Mucosa of rectum (tissue), 2 donors: ENCODE data around the gene EXOSC7.
A peak's percentile ranks its signal among the peaks of the same experiment; 100 is the strongest.

ENCODE experiments used
- H3K27ac ChIP-seq, 2 donors: one replicate each; pipeline ENCODE4 v1.7.0; 2013; ENCODE audit warnings: inconsistent platforms in 2 of 2, low read depth in 2 of 2, low read length in 2 of 2
- H3K27me3 ChIP-seq, 2 donors: one replicate each; pipeline ENCODE4 v1.7.0; 2013; ENCODE audit warnings: low read length in 2 of 2; ENCODE audit not compliant: control insufficient read depth in 2 of 2, insufficient read depth in 2 of 2
- H3K36me3 ChIP-seq, 2 donors: one replicate each; pipeline ENCODE4 v1.7.0; 2013; ENCODE audit warnings: low read length in 2 of 2; ENCODE audit not compliant: control insufficient read depth in 2 of 2, insufficient read depth in 2 of 2
- H3K4me1 ChIP-seq, 2 donors: one replicate each; pipeline ENCODE4 v1.7.0; 2013; ENCODE audit warnings: low read length in 2 of 2, mild to moderate bottlenecking in 1 of 2; ENCODE audit not compliant: control insufficient read depth in 2 of 2, insufficient read depth in 2 of 2
- H3K4me3 ChIP-seq, 2 donors: one replicate each; pipeline ENCODE4 v1.7.0; 2013; ENCODE audit warnings: low read length in 2 of 2
- H3K9ac ChIP-seq, 2 donors: one replicate each; pipeline ENCODE4 v1.7.0; 2013; ENCODE audit warnings: low read length in 2 of 2, low read depth in 1 of 2, mild to moderate bottlenecking in 1 of 2
- H3K9me3 ChIP-seq, 2 donors: one replicate each; pipeline ENCODE4 v1.7.0; 2013; ENCODE audit warnings: low read length in 2 of 2; ENCODE audit not compliant: control insufficient read depth in 2 of 2
- donor health status: healthy.
- donor health status: Normal muscosa, but diverticular disease.

Gene EXOSC7

GRCh38 chr3:44976002-44976815 lies at the start of gene EXOSC7, which contains the start of gene ZDHHC3:
Gene EXOSC7 (plus strand): TSS chr3:44976244. CDS start chr3:44976278, 34 bp downstream.
Gene ZDHHC3 (minus strand): TSS chr3:44976174. CDS start chr3:44959436, 16,738 bp downstream.
- Histone ChIP-seq H3K9me3 (no peaks in the 10 kb centered on the region), H3K4me3 (peak within 1 kb of the TSS; percentile 95 to 98), H3K27ac (peak within 1 kb of the TSS; percentile 92 to 94), H3K9ac (peak within 1 kb of the TSS; percentile 89 to 96), H3K4me1 (peaks cover 17 to 33% of the 10 kb centered on the region in 2 donors), H3K27me3 (no peaks in the 10 kb centered on the region), H3K36me3 (no peaks in the 10 kb centered on the region)

DNA sequence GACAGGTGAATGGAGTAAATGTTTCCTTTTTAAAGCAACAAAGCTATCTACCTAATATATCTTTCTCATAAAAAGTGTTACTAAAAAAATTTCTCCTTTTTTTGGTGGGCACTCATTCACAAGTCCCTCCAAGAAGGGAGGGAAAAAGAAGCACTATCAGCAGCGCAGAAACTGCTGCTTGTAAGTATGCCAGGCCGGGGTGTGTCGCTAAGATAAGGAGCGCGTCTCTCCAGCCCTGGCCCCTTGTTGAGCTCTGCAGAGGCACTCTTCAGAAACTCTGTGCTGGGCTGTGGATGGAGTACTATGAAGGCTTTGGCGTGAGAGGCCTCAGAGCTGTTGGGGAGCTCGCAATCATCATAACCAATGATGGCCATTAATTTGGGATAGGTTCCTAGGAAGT lies 49.1 kb upstream of the EXOSC7 start:
- Histone ChIP-seq H3K4me3 (no peak overlapping the region), H3K4me1 (no peaks in the 10 kb centered on the region)

DNA sequence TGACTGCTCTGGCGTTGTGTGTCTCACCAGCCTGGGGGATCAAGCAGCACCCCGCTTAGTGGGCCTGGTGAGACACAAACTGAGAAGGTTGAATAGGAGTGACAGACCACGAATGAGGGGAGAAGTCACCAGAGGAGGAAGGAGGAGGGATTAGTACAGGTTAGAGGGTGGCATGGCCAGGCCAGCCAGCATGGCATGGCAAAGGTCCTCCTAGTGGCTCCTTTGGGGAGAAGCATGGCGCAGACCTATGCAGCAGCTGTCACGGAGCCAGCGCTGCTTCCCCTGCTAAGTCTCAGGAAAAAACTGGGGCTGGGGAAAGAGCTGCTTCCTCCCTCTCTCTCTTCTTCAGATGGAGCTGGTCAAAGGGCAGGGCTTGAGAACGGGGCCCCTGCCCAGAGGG lies 48.7 kb upstream of the EXOSC7 start:
- Histone ChIP-seq H3K36me3 (peaks cover 40 to 85% of the 10 kb centered on the region in 2 donors), H3K4me1 (no peaks in the 10 kb centered on the region), H3K9ac (no peak overlapping the region), H3K27ac (no peak overlapping the region), H3K4me3 (no peak overlapping the region), H3K9me3 (no peaks in the 10 kb centered on the region), H3K27me3 (no peaks in the 10 kb centered on the region)

More for the DNA sequence above, 49.1 kb upstream of the EXOSC7 start:
- Histone ChIP-seq H3K9me3 (no peaks in the 10 kb centered on the region), H3K36me3 (peaks cover 40 to 85% of the 10 kb centered on the region in 2 donors), H3K27me3 (no peaks in the 10 kb centered on the region), H3K9ac (no peak overlapping the region), H3K27ac (no peak overlapping the region)

GRCh38 chr3:44929782-44930181 lies 46.3 kb upstream of the EXOSC7 start:
- H3K4me1 ChIP-seq: no peaks in the 10 kb centered on the region
- peaks cover 50 to 88% of the 10 kb centered on the region in 2 donors for H3K36me3 ChIP-seq
- no peak overlapping the region for H3K4me3 ChIP-seq
- no peaks in the 10 kb centered on the region for H3K9me3 ChIP-seq
- no peaks in the 10 kb centered on the region for H3K27me3 ChIP-seq
- no peak overlapping the region for H3K27ac ChIP-seq
- no peak overlapping the region for H3K9ac ChIP-seq

GRCh38 chr3:44930911-44931310 lies 45.1 kb upstream of the EXOSC7 start:
- H3K4me1 ChIP-seq: no peaks in the 10 kb centered on the region
- no peak overlapping the region for H3K4me3 ChIP-seq
- no peaks in the 10 kb centered on the region for H3K9me3 ChIP-seq
- H3K27me3 ChIP-seq: no peaks in the 10 kb centered on the region
- no peak overlapping the region for H3K27ac ChIP-seq
- H3K9ac ChIP-seq: no peak overlapping the region
- H3K36me3 ChIP-seq: peaks cover 50 to 84% of the 10 kb centered on the region in 2 donors

- Histone ChIP-seq H3K9me3 (no peaks in the 10 kb centered on the region), H3K4me3 (no peak overlapping the region), H3K27me3 (no peaks in the 10 kb centered on the region), H3K9ac (no peak overlapping the region), H3K27ac (no peak overlapping the region), H3K36me3 (peaks cover 49 to 75% of the 10 kb centered on the region in 2 donors), H3K4me1 (no peaks in the 10 kb centered on the region)
These were observed 44.3 kb upstream of the EXOSC7 start for GRCh38 chr3:44931791-44932190.

DNA sequence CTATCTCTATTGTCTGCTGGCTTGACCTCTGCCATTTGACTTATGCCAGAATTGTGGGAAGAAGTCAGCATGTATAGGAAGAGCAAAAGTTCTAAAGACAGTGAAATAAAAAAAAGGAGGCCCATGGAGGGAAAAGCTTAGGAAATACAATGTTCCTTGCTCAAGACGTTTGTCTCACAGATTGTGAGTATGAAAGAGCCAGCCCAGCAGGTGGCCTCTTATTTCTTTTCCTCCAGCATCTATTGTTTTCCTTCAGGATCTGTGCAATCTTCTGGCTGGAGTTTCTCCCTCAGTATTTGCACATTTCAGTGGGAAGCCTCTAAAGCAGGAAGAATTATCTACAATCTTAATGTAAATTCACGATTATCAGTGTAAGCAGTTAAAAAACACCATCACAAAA lies 43.8 kb upstream of the EXOSC7 start:
- no peaks in the 10 kb centered on the region for H3K9me3 ChIP-seq
- H3K36me3 ChIP-seq: peaks cover 49 to 71% of the 10 kb centered on the region in 2 donors
- no peak overlapping the region for H3K9ac ChIP-seq
- H3K4me3 ChIP-seq: no peak overlapping the region
- no peaks in the 10 kb centered on the region for H3K4me1 ChIP-seq
- no peaks in the 10 kb centered on the region for H3K27me3 ChIP-seq
- H3K27ac ChIP-seq: no peak overlapping the region

DNA sequence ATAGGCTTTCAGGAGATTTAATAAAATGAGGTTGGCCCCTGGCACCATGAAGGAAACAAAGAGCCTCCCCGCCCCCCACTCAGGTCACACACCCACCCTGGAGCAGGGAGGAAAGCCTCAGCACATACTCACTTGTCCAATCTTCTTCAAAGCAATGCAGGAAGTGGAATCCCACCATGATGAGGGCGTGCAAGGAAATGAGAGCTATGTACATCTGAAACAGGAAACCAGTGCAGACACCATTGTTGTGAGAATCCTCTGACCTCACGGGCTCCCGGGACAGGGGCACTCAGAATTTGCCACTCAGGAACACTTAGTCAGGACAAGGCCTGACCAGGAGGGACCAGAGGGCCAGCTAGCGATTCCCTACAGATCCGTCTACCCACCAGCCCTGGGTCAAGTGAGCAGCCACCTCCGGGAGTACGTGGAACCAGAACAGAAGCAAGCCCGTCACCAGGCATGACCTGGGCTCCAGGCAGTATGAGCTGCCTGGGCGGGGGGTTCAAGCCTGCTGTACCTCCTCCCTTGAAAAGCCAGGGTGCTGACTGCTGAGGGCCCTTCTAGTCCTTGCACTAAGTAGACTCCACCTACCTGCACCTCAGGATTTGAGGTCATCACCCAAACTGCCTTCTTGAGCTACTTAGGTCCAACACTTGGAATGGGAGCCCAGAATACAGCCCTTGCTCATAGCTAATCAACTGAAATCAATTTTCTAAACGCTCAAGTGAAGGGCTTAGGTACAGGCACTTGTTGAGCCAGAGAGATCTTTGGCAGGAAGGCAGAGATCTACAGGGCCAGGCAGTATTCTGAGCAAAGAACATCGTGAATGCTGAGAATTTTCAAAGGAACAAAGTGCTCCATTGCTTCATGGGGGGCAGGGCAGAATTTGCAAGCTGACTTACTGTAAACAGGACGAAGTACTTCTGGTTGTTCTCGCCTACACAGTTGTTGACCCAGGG lies 42.8 kb upstream of the EXOSC7 start:
- Histone ChIP-seq H3K9me3 (no peaks in the 10 kb centered on the region), H3K4me1 (no peaks in the 10 kb centered on the region), H3K9ac (no peak overlapping the region), H3K27me3 (no peaks in the 10 kb centered on the region), H3K36me3 (peaks cover 45 to 69% of the 10 kb centered on the region in 2 donors), H3K27ac (no peak overlapping the region), H3K4me3 (no peak overlapping the region)

- H3K4me3 ChIP-seq: no peak overlapping the region
- no peaks in the 10 kb centered on the region for H3K9me3 ChIP-seq
- H3K27ac ChIP-seq: no peak overlapping the region
- peaks cover 57 to 62% of the 10 kb centered on the region in 2 donors for H3K36me3 ChIP-seq
- H3K9ac ChIP-seq: no peak overlapping the region
- H3K4me1 ChIP-seq: no peaks in the 10 kb centered on the region
- no peaks in the 10 kb centered on the region for H3K27me3 ChIP-seq
These were observed 36.4 kb upstream of the EXOSC7 start for GRCh38 chr3:44939581-44940036.
